ENCODE results near the gene TBCA.

- TF ChIP-seq EZH2 (IDR thresholded peaks at IDR 0.05; ENCODE audit: insufficient read depth, poor library complexity, severe bottlenecking) (no peak), EZH2phosphoT487 (IDR thresholded peaks at IDR 0.05; ENCODE audit: insufficient read depth, low read depth) (no peak)
Measured at GRCh38 chr5:77795846-77796245, 19.7 kb upstream of the TBCA start.

Data from GM23248 (cell line).